H9 (cell line): ENCODE results near the gene KRT36. TPM values are rescaled to one million over a fixed set of nuclear protein-coding genes. Genes with fewer than 3 reads are reported as not detected.

Source experiments
- DNase-seq: peaks from one replicate; pipeline ENCODE4 v3.0.0-alpha.2; 2017
- H2AFZ ChIP-seq: one replicate; pipeline ENCODE4 v1.6.1; 2013; ENCODE audit warnings: mild to moderate bottlenecking, low read length, control low read depth, moderate library complexity
- H2AK5ac ChIP-seq: 2 replicates; pipeline ENCODE4 v1.6.1; 2013; ENCODE audit warnings: low read length, control low read depth, mixed read lengths; ENCODE audit not compliant: insufficient read length
- H2BK120ac ChIP-seq: one replicate; pipeline ENCODE4 v1.6.1; 2013; ENCODE audit warnings: low read depth, mild to moderate bottlenecking, low read length, control low read depth, inconsistent platforms; ENCODE audit not compliant: poor library complexity, severe bottlenecking
- H2BK12ac ChIP-seq: 2 replicates; pipeline ENCODE4 v1.6.1; 2013; ENCODE audit warnings: low read length, control low read depth, mixed read lengths, low read depth; ENCODE audit not compliant: insufficient read length
- H2BK15ac ChIP-seq: 2 replicates; pipeline ENCODE4 v1.6.1; 2013; ENCODE audit warnings: low read depth, low read length, control low read depth
- H2BK20ac ChIP-seq: one replicate; pipeline ENCODE4 v1.6.1; 2013; ENCODE audit warnings: low read depth, mild to moderate bottlenecking, low read length, control low read depth, inconsistent platforms; ENCODE audit not compliant: poor library complexity, severe bottlenecking
- H2BK5ac ChIP-seq: 2 replicates; pipeline ENCODE4 v1.6.1; 2013; ENCODE audit warnings: low read length, control low read depth, mixed read lengths; ENCODE audit not compliant: insufficient read length
- H3K14ac ChIP-seq: 2 replicates; pipeline ENCODE4 v1.6.1; 2013; ENCODE audit warnings: low read length, control low read depth; ENCODE audit not compliant: insufficient read depth
- H3K18ac ChIP-seq: 2 replicates; pipeline ENCODE4 v1.6.1; 2013; ENCODE audit warnings: low read depth, mild to moderate bottlenecking, mixed read lengths, low read length, control low read depth; ENCODE audit not compliant: insufficient read length
- H3K23ac ChIP-seq: 2 replicates; pipeline ENCODE4 v1.6.1; 2013; ENCODE audit warnings: low read length, control low read depth, mixed read lengths, low read depth; ENCODE audit not compliant: insufficient read length
- H3K23me2 ChIP-seq: 2 replicates; pipeline ENCODE4 v1.6.1; 2013; ENCODE audit warnings: low read depth, mild to moderate bottlenecking, mixed read lengths, low read length, control low read depth; ENCODE audit not compliant: insufficient read length, poor library complexity, severe bottlenecking
- H3K27ac ChIP-seq: 2 replicates; pipeline ENCODE4 v1.5.1; 2013; ENCODE audit warnings: low read length, control low read depth, mixed read lengths, low read depth; ENCODE audit not compliant: insufficient read length
- H3K27me3 ChIP-seq: 2 replicates; pipeline ENCODE4 v1.6.1; 2013; ENCODE audit warnings: low read length, control low read depth, inconsistent platforms; ENCODE audit not compliant: insufficient read depth
- H3K4ac ChIP-seq: 2 replicates; pipeline ENCODE4 v1.6.1; 2013; ENCODE audit warnings: low read depth, mild to moderate bottlenecking, control low read depth, inconsistent platforms, low read length, moderate library complexity
- H3K4me1 ChIP-seq: 2 replicates; pipeline ENCODE4 v1.6.1; 2013; ENCODE audit warnings: low read length, control low read depth, inconsistent platforms; ENCODE audit not compliant: insufficient read depth
- H3K4me2 ChIP-seq: 2 replicates; pipeline ENCODE4 v1.6.1; 2013; ENCODE audit warnings: low read length, control low read depth, mixed read lengths; ENCODE audit not compliant: insufficient read length, insufficient read depth
- H3K56ac ChIP-seq: 2 replicates; pipeline ENCODE4 v1.6.1; 2013; ENCODE audit warnings: low read depth, mild to moderate bottlenecking, mixed read lengths, low read length, control low read depth; ENCODE audit not compliant: insufficient read length
- H3K79me1 ChIP-seq: 2 replicates; pipeline ENCODE4 v1.6.1; 2013; ENCODE audit warnings: low read depth, mild to moderate bottlenecking, moderate library complexity, low read length, control low read depth, inconsistent platforms; ENCODE audit not compliant: insufficient read depth, poor library complexity, severe bottlenecking
- H3K79me2 ChIP-seq: 2 replicates; pipeline ENCODE4 v1.6.1; 2013; ENCODE audit warnings: low read length, control low read depth, inconsistent platforms; ENCODE audit not compliant: insufficient read depth
- H3K9ac ChIP-seq: 2 replicates; pipeline ENCODE4 v1.6.1; 2013; ENCODE audit warnings: low read length, control low read depth, mixed read lengths; ENCODE audit not compliant: insufficient read length; ENCODE audit errors: extremely low read depth
- H3K9me3 ChIP-seq: one replicate; pipeline ENCODE4 v1.6.1; 2013; ENCODE audit warnings: low read depth, low read length, inconsistent platforms; ENCODE audit not compliant: control insufficient read depth
- H3T11ph ChIP-seq: one replicate; pipeline ENCODE4 v1.6.1; 2013; ENCODE audit warnings: mild to moderate bottlenecking, low read length, control low read depth, inconsistent platforms
- H4K20me1 ChIP-seq: one replicate; pipeline ENCODE4 v1.6.1; 2013; ENCODE audit not compliant: control insufficient read depth, insufficient read length, insufficient read depth
- H4K5ac ChIP-seq: 2 replicates; pipeline ENCODE4 v1.6.1; 2013; ENCODE audit warnings: low read depth, mild to moderate bottlenecking, mixed read lengths, low read length, control low read depth; ENCODE audit not compliant: insufficient read length
- H4K8ac ChIP-seq: replicated peaks from 2 replicates; pipeline ENCODE4 v1.6.1; 2013; ENCODE audit warnings: low read length, control low read depth, mixed read lengths, low read depth; ENCODE audit not compliant: insufficient read length
- H4K91ac ChIP-seq: 2 replicates; pipeline ENCODE4 v1.6.1; 2013; ENCODE audit warnings: low read depth, mild to moderate bottlenecking, moderate library complexity, mixed read lengths, low read length, control low read depth; ENCODE audit not compliant: insufficient read length
- H3K27ac Mint-ChIP-seq, 3 experiments: 2 replicates in 2 of 3; 3 replicates in 1 of 3; pipeline ENCODE4 v1.8.0; 2020 to 2021; ENCODE audit warnings: mixed read lengths in 3 of 3, mild to moderate bottlenecking in 1 of 3, moderate library complexity in 1 of 3
- H3K27me3 Mint-ChIP-seq: 2 replicates; pipeline ENCODE4 v1.8.0; 2021; ENCODE audit warnings: low read depth, mild to moderate bottlenecking, moderate library complexity, mixed read lengths
- H3K36me3 Mint-ChIP-seq, 3 experiments: 2 replicates in 2 of 3; 3 replicates in 1 of 3; pipeline ENCODE4 v1.8.0; 2020 to 2021; ENCODE audit warnings: low read depth in 3 of 3, mixed read lengths in 3 of 3; ENCODE audit not compliant: insufficient read depth in 1 of 3
- H3K4me1 Mint-ChIP-seq, 2 experiments: 2 replicates each; pipeline ENCODE4 v1.8.0; 2020; ENCODE audit warnings: mixed read lengths in 2 of 2
- H3K4me3 Mint-ChIP-seq, 2 experiments: 2 replicates in 1 of 2; 3 replicates in 1 of 2; pipeline ENCODE4 v1.8.0; 2020 to 2021; ENCODE audit warnings: mild to moderate bottlenecking in 2 of 2, mixed read lengths in 2 of 2, moderate library complexity in 1 of 2
- H3K9me3 Mint-ChIP-seq, 2 experiments: 2 replicates in 1 of 2; 3 replicates in 1 of 2; pipeline ENCODE4 v1.8.0; 2020; ENCODE audit warnings: mild to moderate bottlenecking in 2 of 2, mixed read lengths in 2 of 2, moderate library complexity in 1 of 2
- CTCF ChIP-seq: fragments of 200-600 bp; sonication (generic); conservative IDR thresholded peaks from 3 replicates; pipeline ENCODE4 v1.8.0; 2021; ENCODE audit warnings: antibody characterized with exemption, mild to moderate bottlenecking
- WGBS: extraction: QIAGEN DNeasy Blood & Tissue Kit; methylation state at CpG from one replicate; pipeline ENCODE4 v1.1.7; 2013; ENCODE audit warnings: missing lambda C conversion rate, low lambda C conversion rate, mixed read lengths; ENCODE audit not compliant: insufficient read length; ENCODE audit errors: extremely low coverage; 5-methylcytosine and 5-hydroxymethylcytosine counted together
- total RNA-seq: library from RNA; stranded (reverse); gene quantifications from 2 replicates; pipeline ENCODE4 v1.2.1, GENCODE V29; 2021

Gene KRT36
- total RNA-seq, 1 experiment from 2014 or later: not detected

- H3K56ac ChIP-seq: no peak overlapping the region
- H3K4me1 Mint-ChIP-seq: peaks cover 33 to 44% of the 10 kb centered on the region in 2 experiments
- H3K4ac ChIP-seq: no peak overlapping the region
- H4K5ac ChIP-seq: no peak overlapping the region
- H2BK12ac ChIP-seq: no peak overlapping the region
- H4K20me1 ChIP-seq: no peaks in the 10 kb centered on the region
- H3K4me2 ChIP-seq: no peak overlapping the region
- no peak for DNase-seq
- H3K27ac Mint-ChIP-seq: peak overlapping the region in 1 of 3 experiments; percentile 82; a peak in 2 of 7 replicates
- no peaks in the 10 kb centered on the region; the same call in 1 of the 2 replicates for H3K4me1 ChIP-seq
- no peak overlapping the region for H2AK5ac ChIP-seq
- no peaks in the 10 kb centered on the region for H3K27me3 ChIP-seq
- no peak overlapping the region for H2BK120ac ChIP-seq
- H3K23me2 ChIP-seq: peaks cover 7% of the 10 kb centered on the region
- H3K27me3 Mint-ChIP-seq: no peaks in the 10 kb centered on the region; the same call in 1 of the 2 replicates
- H3K27ac ChIP-seq: no peak overlapping the region
- H3K23ac ChIP-seq: no peak overlapping the region
- no peak overlapping the region for H3K4me3 Mint-ChIP-seq
- H3K79me1 ChIP-seq: no peaks in the 10 kb centered on the region
- no peak overlapping the region for H3K14ac ChIP-seq
- no peak overlapping the region for H2BK20ac ChIP-seq
- no peak overlapping the region for H3T11ph ChIP-seq
- no peak overlapping the region for H2AFZ ChIP-seq
- no peaks in the 10 kb centered on the region for H3K9me3 Mint-ChIP-seq
- TF ChIP-seq CTCF: no peak
- no peak overlapping the region for H4K8ac ChIP-seq
- peaks cover 25 to 43% (median 37%) of the 10 kb centered on the region in 3 experiments; a peak in 6 of 7 replicates for H3K36me3 Mint-ChIP-seq
- no peak overlapping the region for H2BK5ac ChIP-seq
- H3K9ac ChIP-seq: no peak overlapping the region
- peaks cover 4% of the 10 kb centered on the region; the same call in 1 of the 2 replicates for H3K79me2 ChIP-seq
- H3K18ac ChIP-seq: no peak overlapping the region
- no peak overlapping the region for H4K91ac ChIP-seq
- no CpG with 5 or more reads among the region's 4 CpGs for WGBS
- H3K9me3 ChIP-seq: no peaks in the 10 kb centered on the region
- no peak overlapping the region for H2BK15ac ChIP-seq
Observed at GRCh38 chr17:41523225-41523593, 33.5 kb upstream of the KRT36 start.
